HepG2 (cell line): ENCODE measurements around the gene IER5L. TPM values are rescaled to one million over a fixed set of nuclear protein-coding genes. Genes with fewer than 3 reads are reported as not detected.
A peak's percentile ranks its signal among the peaks of the same experiment; 100 is the strongest.

Source experiments
- ATF7-NPFF ChIP-seq: sonication (generic); formaldehyde crosslinking; IDR thresholded peaks from 2 replicates; pipeline ENCODE4 v1.8.1; 2023; ENCODE audit warnings: mild to moderate bottlenecking, low read depth, missing genetic modification reagents, moderate library complexity
- CREB1 ChIP-seq, 2 experiments: fragments of 450-650 bp in 1 of 2; IDR thresholded peaks; 2 replicates each; pipeline ENCODE4 v1.6.1; 2016 to 2017; ENCODE audit warnings: control low read depth in 1 of 2, mild to moderate bottlenecking in 1 of 2, missing compliant biosample characterization in 1 of 2, missing genetic modification characterization in 1 of 2
- ELK4 ChIP-seq: sonication (generic); formaldehyde crosslinking; IDR thresholded peaks from 2 replicates; pipeline ENCODE4 v1.9.0; 2021; ENCODE audit warnings: missing genetic modification reagents, borderline replicate concordance
- FOXJ3 ChIP-seq: sonication (generic); formaldehyde crosslinking; IDR thresholded peaks from 2 replicates; pipeline ENCODE4 v1.4.0; 2020; ENCODE audit warnings: missing genetic modification reagents, mild to moderate bottlenecking, borderline replicate concordance
- NCOA1 ChIP-seq: sonication (generic); formaldehyde crosslinking; IDR thresholded peaks from 2 replicates; pipeline ENCODE4 v1.9.0; 2021; ENCODE audit warnings: missing genetic modification reagents
- PCBP1 ChIP-seq: fragments of 200-400 bp; formaldehyde crosslinking; IDR thresholded peaks from 2 replicates; pipeline ENCODE4 v1.6.1; 2017; ENCODE audit warnings: mild to moderate bottlenecking, low read depth, low read length, borderline replicate concordance
- REXO4 ChIP-seq: sonication (generic); formaldehyde crosslinking; IDR thresholded peaks from 2 replicates; pipeline ENCODE4 v1.8.0; 2022; ENCODE audit warnings: missing genetic modification reagents, mild to moderate bottlenecking, borderline replicate concordance
- SAP130 ChIP-seq: IDR thresholded peaks from 2 replicates; pipeline ENCODE4 v1.6.1; 2016; ENCODE audit warnings: low read depth
- ZMYM4 ChIP-seq: sonication (generic); formaldehyde crosslinking; IDR thresholded peaks from 2 replicates; pipeline ENCODE4 v1.8.1; 2023; ENCODE audit warnings: mild to moderate bottlenecking, missing genetic modification reagents
- ZNF292 ChIP-seq: sonication (generic); formaldehyde crosslinking; IDR thresholded peaks from 2 replicates; pipeline ENCODE4 v1.8.1; 2022; ENCODE audit warnings: mild to moderate bottlenecking, low read depth, missing genetic modification reagents, borderline replicate concordance
- ZNF503 ChIP-seq: sonication (generic); formaldehyde crosslinking; IDR thresholded peaks from 2 replicates; pipeline ENCODE4 v1.4.0; 2020; ENCODE audit warnings: missing genetic modification reagents
- polyA plus RNA-seq, 8 experiments: library from polyadenylated mRNA; depleted of rRNA in 3 of 8; stranded (reverse) in 7 of 8; unstranded in 1 of 8; fragments of >200 nt; fragmentation: Illumina TruSeq in 4 of 8; extraction: Trizol in 4 of 8; gene quantifications; 2 replicates each; pipeline versions ENCODE4 v1.2.1 to v1.2.3, GENCODE V29; 2011 to 2016; ENCODE audit warnings: low read depth in 4 of 8, missing spikeins in 1 of 8, mixed read lengths in 1 of 8; ENCODE audit not compliant: insufficient read depth in 1 of 8
- total RNA-seq, 5 experiments: library from RNA; depleted of rRNA; stranded (reverse); fragments of >200 nt; fragmentation: Illumina TruSeq; extraction: Trizol; gene quantifications; 2 replicates each; pipeline ENCODE4 v1.2.3, GENCODE V29; 2016; ENCODE audit warnings: low read depth in 1 of 5
- TF ChIP-seq, protein P1 (sequence below): sonication (generic); formaldehyde crosslinking; IDR thresholded peaks from 2 replicates; pipeline ENCODE4 v1.4.0; 2020; ENCODE audit warnings: missing genetic modification reagents, borderline replicate concordance
- TF ChIP-seq, protein P2 (sequence below): sonication (generic); formaldehyde crosslinking; IDR thresholded peaks from 2 replicates; pipeline ENCODE4 v1.8.1; 2022; ENCODE audit warnings: low read depth, mild to moderate bottlenecking, missing genetic modification reagents

IER5L gene
- total and polyA plus RNA-seq, 2 of the 13 experiments (the other 11 are each of a cell fraction or from before 2014, with no cell fraction given): 1.8 to 3.3 TPM

DNA sequence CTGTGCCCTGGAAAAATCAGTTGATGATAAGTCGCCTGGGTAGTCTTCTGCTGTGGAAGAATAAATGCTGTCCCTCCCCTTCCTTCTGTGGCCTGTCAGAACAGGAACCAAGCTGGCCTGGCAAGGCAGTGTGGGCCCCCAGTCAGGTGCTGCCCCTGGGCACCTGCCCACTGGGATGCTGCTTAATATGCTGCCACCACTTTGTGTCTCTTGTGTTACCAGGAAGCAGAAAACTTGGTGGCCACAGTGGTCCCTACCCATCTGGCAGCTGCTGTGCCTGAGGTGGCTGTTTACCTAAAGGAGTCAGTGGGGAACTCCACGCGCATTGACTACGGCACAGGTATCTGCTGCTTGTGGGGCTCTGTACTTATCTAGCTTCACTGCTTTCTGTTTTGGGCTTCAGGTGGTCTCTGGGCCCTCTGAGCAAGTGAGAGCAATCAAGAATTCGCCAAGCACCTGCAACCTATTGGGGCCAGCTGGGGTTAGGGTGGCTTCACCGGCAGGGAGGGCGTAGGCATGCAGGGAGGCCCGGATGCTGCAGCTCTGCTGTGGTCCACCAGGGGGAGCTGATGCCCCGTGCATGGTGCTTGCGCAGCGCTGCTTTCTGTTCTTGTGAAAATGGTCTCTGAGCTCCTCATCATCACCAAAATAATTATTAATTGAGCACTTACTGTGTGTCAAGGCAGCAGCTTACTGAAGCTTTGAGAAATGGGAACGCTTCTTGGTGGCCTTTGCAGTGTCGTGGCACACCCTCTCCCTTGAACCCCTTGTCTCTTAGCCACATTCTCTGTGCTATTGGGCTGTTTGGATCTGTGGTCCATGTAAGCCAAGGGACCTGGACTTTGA lies 46.5 kb downstream of the IER5L start (continued):
- no peak for TF ChIP-seq CREB1 (IDR thresholded peaks at IDR 0.05)
- TF ChIP-seq CREB1 (CRISPR knock-in tag; IDR thresholded peaks at IDR 0.05): no peak
- TF ChIP-seq FOXJ3 (CRISPR knock-in tag): no peak
- TF ChIP-seq, protein P1, sequence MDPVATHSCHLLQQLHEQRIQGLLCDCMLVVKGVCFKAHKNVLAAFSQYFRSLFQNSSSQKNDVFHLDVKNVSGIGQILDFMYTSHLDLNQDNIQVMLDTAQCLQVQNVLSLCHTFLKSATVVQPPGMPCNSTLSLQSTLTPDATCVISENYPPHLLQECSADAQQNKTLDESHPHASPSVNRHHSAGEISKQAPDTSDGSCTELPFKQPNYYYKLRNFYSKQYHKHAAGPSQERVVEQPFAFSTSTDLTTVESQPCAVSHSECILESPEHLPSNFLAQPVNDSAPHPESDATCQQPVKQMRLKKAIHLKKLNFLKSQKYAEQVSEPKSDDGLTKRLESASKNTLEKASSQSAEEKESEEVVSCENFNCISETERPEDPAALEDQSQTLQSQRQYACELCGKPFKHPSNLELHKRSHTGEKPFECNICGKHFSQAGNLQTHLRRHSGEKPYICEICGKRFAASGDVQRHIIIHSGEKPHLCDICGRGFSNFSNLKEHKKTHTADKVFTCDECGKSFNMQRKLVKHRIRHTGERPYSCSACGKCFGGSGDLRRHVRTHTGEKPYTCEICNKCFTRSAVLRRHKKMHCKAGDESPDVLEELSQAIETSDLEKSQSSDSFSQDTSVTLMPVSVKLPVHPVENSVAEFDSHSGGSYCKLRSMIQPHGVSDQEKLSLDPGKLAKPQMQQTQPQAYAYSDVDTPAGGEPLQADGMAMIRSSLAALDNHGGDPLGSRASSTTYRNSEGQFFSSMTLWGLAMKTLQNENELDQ (CRISPR knock-in tag): no peak
- TF ChIP-seq, protein P2, sequence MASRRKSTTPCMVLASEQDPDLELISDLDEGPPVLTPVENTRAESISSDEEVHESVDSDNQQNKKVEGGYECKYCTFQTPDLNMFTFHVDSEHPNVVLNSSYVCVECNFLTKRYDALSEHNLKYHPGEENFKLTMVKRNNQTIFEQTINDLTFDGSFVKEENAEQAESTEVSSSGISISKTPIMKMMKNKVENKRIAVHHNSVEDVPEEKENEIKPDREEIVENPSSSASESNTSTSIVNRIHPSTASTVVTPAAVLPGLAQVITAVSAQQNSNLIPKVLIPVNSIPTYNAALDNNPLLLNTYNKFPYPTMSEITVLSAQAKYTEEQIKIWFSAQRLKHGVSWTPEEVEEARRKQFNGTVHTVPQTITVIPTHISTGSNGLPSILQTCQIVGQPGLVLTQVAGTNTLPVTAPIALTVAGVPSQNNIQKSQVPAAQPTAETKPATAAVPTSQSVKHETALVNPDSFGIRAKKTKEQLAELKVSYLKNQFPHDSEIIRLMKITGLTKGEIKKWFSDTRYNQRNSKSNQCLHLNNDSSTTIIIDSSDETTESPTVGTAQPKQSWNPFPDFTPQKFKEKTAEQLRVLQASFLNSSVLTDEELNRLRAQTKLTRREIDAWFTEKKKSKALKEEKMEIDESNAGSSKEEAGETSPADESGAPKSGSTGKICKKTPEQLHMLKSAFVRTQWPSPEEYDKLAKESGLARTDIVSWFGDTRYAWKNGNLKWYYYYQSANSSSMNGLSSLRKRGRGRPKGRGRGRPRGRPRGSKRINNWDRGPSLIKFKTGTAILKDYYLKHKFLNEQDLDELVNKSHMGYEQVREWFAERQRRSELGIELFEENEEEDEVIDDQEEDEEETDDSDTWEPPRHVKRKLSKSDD: no peak
- no peak for TF ChIP-seq ZNF292
- TF ChIP-seq REXO4 (CRISPR knock-in tag): no peak
- TF ChIP-seq ELK4: no peak
- TF ChIP-seq ATF7-NPFF (CRISPR knock-in tag): no peak
- TF ChIP-seq PCBP1: no peak
- no peak for TF ChIP-seq NCOA1 (CRISPR knock-in tag)
- peak; percentile 22; the same call in 1 of the 2 replicates for TF ChIP-seq ZMYM4
- TF ChIP-seq SAP130 (CRISPR knock-in tag): peak; percentile 28; the same call in 1 of the 2 replicates
- no peak for TF ChIP-seq ZNF503
